Ishikawa (cell line): ENCODE measurements around the gene ILRUN.

ENCODE experiments used
- MAX ChIP-seq: IDR thresholded peaks from 2 replicates; pipeline ENCODE4 v1.6.1; 2012
- TEAD4 ChIP-seq: IDR thresholded peaks from 2 replicates; pipeline ENCODE4 v1.6.1; 2012

The ILRUN gene

GRCh38 chr6:34648806-34649205, 47.8 kb downstream of the ILRUN start:
- TF ChIP-seq TEAD4: no peak
- no peak for TF ChIP-seq MAX
